ENCODE results near the gene PRR5.

DNA sequence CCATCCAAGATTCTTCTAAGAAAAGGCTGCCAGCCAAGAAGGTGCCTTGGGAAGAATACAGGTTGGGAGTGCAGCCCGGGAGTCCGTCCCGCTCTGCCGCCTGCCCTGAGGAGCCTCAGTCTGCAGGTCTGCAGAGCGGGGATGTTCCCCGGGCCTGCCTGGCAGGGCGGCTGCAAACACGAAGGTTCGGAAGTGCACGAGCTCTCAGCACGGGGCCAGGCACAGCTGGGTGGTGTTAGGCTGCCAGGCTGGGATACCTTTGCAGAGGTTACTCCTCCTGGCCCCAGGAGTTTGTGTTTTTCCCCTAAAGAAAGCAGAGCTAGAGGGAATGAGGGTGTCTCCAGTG is 9.4 kb upstream of the PRR5 start:
- TF ChIP-seq, protein P1, sequence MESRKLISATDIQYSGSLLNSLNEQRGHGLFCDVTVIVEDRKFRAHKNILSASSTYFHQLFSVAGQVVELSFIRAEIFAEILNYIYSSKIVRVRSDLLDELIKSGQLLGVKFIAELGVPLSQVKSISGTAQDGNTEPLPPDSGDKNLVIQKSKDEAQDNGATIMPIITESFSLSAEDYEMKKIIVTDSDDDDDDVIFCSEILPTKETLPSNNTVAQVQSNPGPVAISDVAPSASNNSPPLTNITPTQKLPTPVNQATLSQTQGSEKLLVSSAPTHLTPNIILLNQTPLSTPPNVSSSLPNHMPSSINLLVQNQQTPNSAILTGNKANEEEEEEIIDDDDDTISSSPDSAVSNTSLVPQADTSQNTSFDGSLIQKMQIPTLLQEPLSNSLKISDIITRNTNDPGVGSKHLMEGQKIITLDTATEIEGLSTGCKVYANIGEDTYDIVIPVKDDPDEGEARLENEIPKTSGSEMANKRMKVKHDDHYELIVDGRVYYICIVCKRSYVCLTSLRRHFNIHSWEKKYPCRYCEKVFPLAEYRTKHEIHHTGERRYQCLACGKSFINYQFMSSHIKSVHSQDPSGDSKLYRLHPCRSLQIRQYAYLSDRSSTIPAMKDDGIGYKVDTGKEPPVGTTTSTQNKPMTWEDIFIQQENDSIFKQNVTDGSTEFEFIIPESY (CRISPR knock-in tag; IDR thresholded peaks at IDR 0.05), result no peak
- TF ChIP-seq, protein P2, sequence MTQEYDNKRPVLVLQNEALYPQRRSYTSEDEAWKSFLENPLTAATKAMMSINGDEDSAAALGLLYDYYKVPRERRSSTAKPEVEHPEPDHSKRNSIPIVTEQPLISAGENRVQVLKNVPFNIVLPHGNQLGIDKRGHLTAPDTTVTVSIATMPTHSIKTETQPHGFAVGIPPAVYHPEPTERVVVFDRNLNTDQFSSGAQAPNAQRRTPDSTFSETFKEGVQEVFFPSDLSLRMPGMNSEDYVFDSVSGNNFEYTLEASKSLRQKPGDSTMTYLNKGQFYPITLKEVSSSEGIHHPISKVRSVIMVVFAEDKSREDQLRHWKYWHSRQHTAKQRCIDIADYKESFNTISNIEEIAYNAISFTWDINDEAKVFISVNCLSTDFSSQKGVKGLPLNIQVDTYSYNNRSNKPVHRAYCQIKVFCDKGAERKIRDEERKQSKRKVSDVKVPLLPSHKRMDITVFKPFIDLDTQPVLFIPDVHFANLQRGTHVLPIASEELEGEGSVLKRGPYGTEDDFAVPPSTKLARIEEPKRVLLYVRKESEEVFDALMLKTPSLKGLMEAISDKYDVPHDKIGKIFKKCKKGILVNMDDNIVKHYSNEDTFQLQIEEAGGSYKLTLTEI (CRISPR knock-in tag; conservative IDR thresholded peaks at IDR 0.05), result no peak
- TF ChIP-seq ZNF256 (CRISPR knock-in tag; conservative IDR thresholded peaks at IDR 0.05), result no peak
- TF ChIP-seq POLR2A (IDR thresholded peaks at IDR 0.05; ENCODE audit: insufficient read depth in 1 of 2, low read depth in 2 of 2, low read length in 2 of 2), result no peak
- no peak for TF ChIP-seq KAT8 (CRISPR knock-in tag; IDR thresholded peaks at IDR 0.05)
- TF ChIP-seq, protein P3, sequence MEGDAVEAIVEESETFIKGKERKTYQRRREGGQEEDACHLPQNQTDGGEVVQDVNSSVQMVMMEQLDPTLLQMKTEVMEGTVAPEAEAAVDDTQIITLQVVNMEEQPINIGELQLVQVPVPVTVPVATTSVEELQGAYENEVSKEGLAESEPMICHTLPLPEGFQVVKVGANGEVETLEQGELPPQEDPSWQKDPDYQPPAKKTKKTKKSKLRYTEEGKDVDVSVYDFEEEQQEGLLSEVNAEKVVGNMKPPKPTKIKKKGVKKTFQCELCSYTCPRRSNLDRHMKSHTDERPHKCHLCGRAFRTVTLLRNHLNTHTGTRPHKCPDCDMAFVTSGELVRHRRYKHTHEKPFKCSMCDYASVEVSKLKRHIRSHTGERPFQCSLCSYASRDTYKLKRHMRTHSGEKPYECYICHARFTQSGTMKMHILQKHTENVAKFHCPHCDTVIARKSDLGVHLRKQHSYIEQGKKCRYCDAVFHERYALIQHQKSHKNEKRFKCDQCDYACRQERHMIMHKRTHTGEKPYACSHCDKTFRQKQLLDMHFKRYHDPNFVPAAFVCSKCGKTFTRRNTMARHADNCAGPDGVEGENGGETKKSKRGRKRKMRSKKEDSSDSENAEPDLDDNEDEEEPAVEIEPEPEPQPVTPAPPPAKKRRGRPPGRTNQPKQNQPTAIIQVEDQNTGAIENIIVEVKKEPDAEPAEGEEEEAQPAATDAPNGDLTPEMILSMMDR (CRISPR knock-in tag; IDR thresholded peaks at IDR 0.05), result no peak
- TF ChIP-seq, protein P4, sequence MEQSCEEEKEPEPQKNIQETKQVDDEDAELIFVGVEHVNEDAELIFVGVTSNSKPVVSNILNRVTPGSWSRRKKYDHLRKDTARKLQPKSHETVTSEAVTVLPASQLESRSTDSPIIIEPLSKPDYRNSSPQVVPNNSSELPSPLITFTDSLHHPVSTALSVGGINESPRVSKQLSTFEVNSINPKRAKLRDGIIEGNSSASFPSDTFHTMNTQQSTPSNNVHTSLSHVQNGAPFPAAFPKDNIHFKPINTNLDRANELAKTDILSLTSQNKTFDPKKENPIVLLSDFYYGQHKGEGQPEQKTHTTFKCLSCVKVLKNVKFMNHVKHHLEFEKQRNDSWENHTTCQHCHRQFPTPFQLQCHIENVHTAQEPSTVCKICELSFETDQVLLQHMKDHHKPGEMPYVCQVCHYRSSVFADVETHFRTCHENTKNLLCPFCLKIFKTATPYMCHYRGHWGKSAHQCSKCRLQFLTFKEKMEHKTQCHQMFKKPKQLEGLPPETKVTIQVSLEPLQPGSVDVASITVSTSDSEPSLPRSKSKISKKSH (CRISPR knock-in tag; IDR thresholded peaks at IDR 0.05; ENCODE audit: borderline replicate concordance), result no peak
- no peak for TF ChIP-seq TAF1 (CRISPR knock-in tag; IDR thresholded peaks at IDR 0.05)
